Activated T-cell treated with anti-CD3 and anti-CD28 coated beads for 24 hours (primary cell): ENCODE results near the gene CDC73.
"Not testable (repeated sequence)": the region's sequence is repeated elsewhere in the genome, so short reads cannot be mapped to it uniquely, and the experiment has no call there.

Source experiments
- DNase-seq: peaks from one replicate; pipeline ENCODE4 v3.0.0-alpha.2; 2020; ENCODE audit warnings: low read depth

The CDC73 gene

DNA sequence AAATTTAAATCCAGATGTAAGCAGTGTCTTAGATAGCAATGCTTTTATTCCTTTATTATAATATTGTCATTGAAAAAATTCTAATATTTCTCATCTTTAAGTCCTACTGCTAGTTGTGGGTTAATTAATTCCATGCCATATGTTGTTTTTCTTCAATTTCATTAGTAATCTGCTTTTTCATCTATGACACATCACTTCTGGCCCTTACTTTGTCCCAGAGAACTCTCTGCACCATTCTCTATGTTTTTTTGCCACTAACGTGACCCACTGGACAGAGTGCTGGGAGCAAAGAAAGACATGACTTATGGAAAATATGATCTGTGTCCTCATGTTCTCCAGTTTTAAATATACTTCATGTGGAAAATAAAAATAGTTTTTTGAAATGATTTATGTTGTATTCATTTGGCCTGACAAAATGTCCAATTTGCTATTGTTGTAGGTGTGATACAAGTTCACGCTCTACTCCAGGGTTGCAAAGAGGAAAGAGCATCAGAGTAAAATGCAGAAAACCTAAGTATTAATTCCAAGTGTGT, 166.8 kb downstream of the CDC73 start:
- DNase-seq = not testable (repeated sequence)

- DNase-seq = no peak
Measured at GRCh38 chr1:193293726-193294125, 171.9 kb downstream of the CDC73 start.

DNA sequence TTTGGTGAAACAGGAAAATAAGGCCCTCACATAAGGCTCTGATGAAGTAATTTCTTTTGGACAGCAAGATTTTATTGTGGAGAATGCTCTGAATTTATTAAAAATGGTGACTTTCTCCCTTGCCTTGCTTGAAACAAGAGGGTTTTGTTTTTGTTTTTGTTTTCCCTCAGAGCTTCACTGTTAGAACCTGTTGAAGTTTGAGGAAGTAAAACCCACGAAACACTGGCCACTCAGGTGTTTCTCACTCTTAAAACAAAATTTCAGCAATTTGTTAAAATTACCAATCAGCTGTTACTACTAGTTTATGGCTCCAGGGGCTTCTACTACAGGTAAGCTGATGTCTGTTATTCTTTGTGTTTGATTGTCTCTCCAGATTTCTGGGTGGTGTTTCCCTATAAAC, 177.2 kb downstream of the CDC73 start:
- no peak for DNase-seq

DNA sequence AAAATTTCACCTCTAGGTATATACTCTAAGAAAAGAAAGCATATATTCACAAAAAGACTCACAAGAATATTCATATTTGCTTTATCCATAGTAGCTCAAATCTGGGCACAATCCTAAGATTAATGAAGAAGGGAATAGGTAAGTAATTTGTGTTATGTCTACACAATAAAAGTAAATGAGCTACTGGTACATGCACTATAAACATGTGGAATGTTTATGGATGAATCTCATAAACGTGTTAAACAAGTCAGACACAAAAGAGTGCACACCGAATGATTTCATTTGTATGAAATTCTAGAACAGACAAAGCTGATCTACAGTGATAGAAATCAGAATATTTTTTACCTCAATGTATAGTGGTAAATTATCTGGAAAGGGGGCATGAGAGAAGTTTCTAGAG, 179.9 kb downstream of the CDC73 start:
- no peak for DNase-seq

DNA sequence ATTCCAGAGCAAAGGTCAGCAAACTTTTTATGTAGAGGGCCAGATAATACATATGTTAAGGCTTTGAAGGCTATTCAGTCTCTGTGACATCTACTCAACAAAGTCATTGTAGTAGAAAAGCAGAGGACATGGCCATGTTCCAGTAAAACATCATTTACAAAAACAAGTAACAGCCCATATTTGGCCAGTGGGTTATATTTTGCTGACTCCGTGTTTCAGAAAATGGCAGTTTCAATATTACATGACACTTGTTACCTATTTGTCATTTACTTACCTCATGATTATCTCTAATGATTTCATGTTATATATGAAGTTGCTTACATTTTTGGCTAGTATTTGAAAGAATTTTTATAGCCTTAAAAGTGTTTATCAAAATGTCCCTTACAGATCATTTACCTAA, 182.0 kb downstream of the CDC73 start:
- no peak for DNase-seq
